LNCaP clone FGC (cell line): ENCODE results near the gene NAA15.
"Not testable (repeated sequence)": the region's sequence is repeated elsewhere in the genome, so short reads cannot be mapped to it uniquely, and the experiment has no call there.

ENCODE experiments used
- DNase-seq: peaks from one replicate; pipeline ENCODE4 v3.0.0-alpha.2; 2011; ENCODE audit warnings: low read depth
- H3K4me3 ChIP-seq: 2 replicates; pipeline ENCODE4 v1.5.1; 2011; ENCODE audit warnings: mild to moderate bottlenecking, low read depth, low read length, control low read depth
- CTCF ChIP-seq: IDR thresholded peaks from 2 replicates; pipeline ENCODE4 v1.5.1; 2012; ENCODE audit warnings: mild to moderate bottlenecking; ENCODE audit not compliant: control insufficient read depth, insufficient read depth; ENCODE audit errors: extremely low read depth

Gene NAA15

GRCh38 chr4:139389991-139390390 is 88.7 kb downstream of the NAA15 start:
- no peak for TF ChIP-seq CTCF
- no peak for DNase-seq
- no peak overlapping the region for H3K4me3 ChIP-seq

GRCh38 chr4:139391731-139392130 is 90.4 kb downstream of the NAA15 start:
- no peak overlapping the region for H3K4me3 ChIP-seq
- DNase-seq, result no peak
- TF ChIP-seq CTCF, result no peak

GRCh38 chr4:139392797-139393196 is 91.5 kb downstream of the NAA15 start:
- TF ChIP-seq CTCF, result no peak
- no peak overlapping the region for H3K4me3 ChIP-seq
- no peak for DNase-seq

GRCh38 chr4:139401368-139401767 is 100.1 kb downstream of the NAA15 start:
- TF ChIP-seq CTCF, result no peak
- DNase-seq, result no peak
- no peak overlapping the region for H3K4me3 ChIP-seq

- H3K4me3 ChIP-seq, result no peak overlapping the region
- DNase-seq, result no peak
Observed at GRCh38 chr4:139402436-139402835, 101.1 kb downstream of the NAA15 start.

GRCh38 chr4:139403462-139403861 is 102.2 kb downstream of the NAA15 start:
- no peak overlapping the region for H3K4me3 ChIP-seq
- TF ChIP-seq CTCF, result peak; percentile 25; the same call in 1 of the 2 replicates
- DNase-seq, result no peak

More at GRCh38 chr4:139402436-139402835, 101.1 kb downstream of the NAA15 start:
- no peak for TF ChIP-seq CTCF

- no peak for DNase-seq
- no peak for TF ChIP-seq CTCF
Observed at GRCh38 chr4:139410312-139410711, 109.0 kb downstream of the NAA15 start.

GRCh38 chr4:139414671-139415210 is 113.4 kb downstream of the NAA15 start:
- not testable (repeated sequence) for DNase-seq, H3K4me3 ChIP-seq

More at GRCh38 chr4:139410312-139410711, 109.0 kb downstream of the NAA15 start:
- no peak overlapping the region for H3K4me3 ChIP-seq
